B cell (primary cell): Measurements from ENCODE around the gene SFXN5. TPM values are rescaled to one million over a fixed set of nuclear protein-coding genes. Genes with fewer than 3 reads are reported as not detected.

Source experiments
- ATAC-seq: fragments of 200-7000 bp; cut with Tn5 transposase; one replicate; pipeline ENCODE4 v1.10.0; 2021; ENCODE audit warnings: low read depth, mild to moderate bottlenecking, moderate number of reproducible peaks, moderate library complexity
- CTCF ChIA-PET: fragments of 350-600 bp; sonication (Branson Sonifier 250); formaldehyde crosslinking; loops from one replicate; lab custom pipeline; 2021; ENCODE audit warnings: antibody characterized with exemption, inconsistent platforms; lab: Charles Lee
- POLR2A ChIA-PET: fragments of 350-600 bp; sonication (Branson Sonifier 250); formaldehyde crosslinking; loops from one replicate; lab custom pipeline; 2021; ENCODE audit warnings: antibody characterized with exemption; lab: Charles Lee
- DNase-seq: peaks from one replicate; pipeline ENCODE4 v3.0.0; 2013
- H2AFZ ChIP-seq: 2 replicates; pipeline ENCODE4 v1.6.1; 2012; ENCODE audit warnings: mild to moderate bottlenecking, low read depth, low read length; ENCODE audit not compliant: insufficient read depth, poor library complexity, severe bottlenecking
- H3K27ac ChIP-seq, 2 donors: 1 replicate in 1 of 2; 2 replicates in 1 of 2; pipeline ENCODE4 v1.5.1; 2012 to 2013; ENCODE audit warnings: low read length in 2 of 2, mild to moderate bottlenecking in 2 of 2, moderate library complexity in 1 of 2
- H3K27me3 ChIP-seq, 4 experiments: fragments of 200-600 bp in 1 of 4; sonication (generic) in 1 of 4; replicated peaks in 1 of 4; 1 replicate in 2 of 4; 2 replicates in 2 of 4; pipeline versions ENCODE4 v1.6.1 to v1.7.0; 2013 to 2016; ENCODE audit warnings: low read length in 3 of 4, mild to moderate bottlenecking in 2 of 4, mixed read lengths in 1 of 4, moderate library complexity in 1 of 4; ENCODE audit not compliant: insufficient read depth in 4 of 4, control insufficient read depth in 3 of 4; ENCODE audit errors: control extremely low read depth in 1 of 4
- H3K36me3 ChIP-seq, 2 experiments: replicated peaks in 1 of 2; 1 replicate in 1 of 2; 2 replicates in 1 of 2; pipeline versions ENCODE4 v1.6.1 to v1.7.1; 2013; ENCODE audit warnings: low read length in 1 of 2; ENCODE audit not compliant: insufficient read depth in 2 of 2, control insufficient read depth in 1 of 2; ENCODE audit errors: control extremely low read depth in 1 of 2, extremely low read depth in 1 of 2
- H3K4me1 ChIP-seq, 2 donors: fragments of 200-600 bp in 1 of 2; sonication (generic) in 1 of 2; 1 replicate in 1 of 2; 2 replicates in 1 of 2; pipeline versions ENCODE4 v1.5.1 to v1.6.1; 2013 to 2017; ENCODE audit warnings: low read length in 2 of 2; ENCODE audit not compliant: control insufficient read depth in 2 of 2, insufficient read depth in 2 of 2
- H3K4me2 ChIP-seq: replicated peaks from 2 replicates; pipeline ENCODE3; 2012; ENCODE audit warnings: mild to moderate bottlenecking, low read depth, low read length; ENCODE audit not compliant: poor library complexity, severe bottlenecking
- H3K4me3 ChIP-seq, 5 experiments: fragments of 200-600 bp in 1 of 5; sonication (generic) in 1 of 5; 1 replicate in 3 of 5; 2 replicates in 2 of 5; pipeline versions ENCODE4 v1.5.1 to v1.7.0; 2011 to 2016; ENCODE audit warnings: low read length in 4 of 5, mild to moderate bottlenecking in 4 of 5, low read depth in 2 of 5, control low read depth in 1 of 5, moderate library complexity in 1 of 5; ENCODE audit not compliant: insufficient read depth in 1 of 5; ENCODE audit errors: control extremely low read depth in 1 of 5, extremely low read depth in 1 of 5
- H3K79me2 ChIP-seq: fragments of 200-600 bp; sonication (generic); one replicate; pipeline ENCODE4 v1.6.0; 2016; ENCODE audit warnings: low read length; ENCODE audit not compliant: control insufficient read depth, insufficient read depth
- H3K9ac ChIP-seq: fragments of 200-600 bp; sonication (generic); 2 replicates; pipeline ENCODE4 v1.6.1; 2017; ENCODE audit warnings: mild to moderate bottlenecking, low read length, moderate library complexity
- H3K9me3 ChIP-seq, 3 donors: one replicate each; pipeline versions ENCODE4 v1.6.1 to v1.7.1; 2013; ENCODE audit warnings: low read length in 2 of 3; ENCODE audit not compliant: control insufficient read depth in 2 of 3, insufficient read depth in 1 of 3; ENCODE audit errors: control extremely low read depth in 1 of 3
- H4K20me1 ChIP-seq: 2 replicates; pipeline ENCODE4 v1.6.0; 2012; ENCODE audit warnings: mild to moderate bottlenecking, low read length; ENCODE audit not compliant: insufficient read depth, control insufficient read depth, poor library complexity, severe bottlenecking
- H3K27ac Mint-ChIP-seq: one replicate; pipeline ENCODE4 v1.8.0; 2021; ENCODE audit warnings: mixed read lengths
- H3K27me3 Mint-ChIP-seq: one replicate; pipeline ENCODE4 v1.8.0; 2021; ENCODE audit warnings: mixed read lengths
- H3K4me1 Mint-ChIP-seq: one replicate; pipeline ENCODE4 v1.8.0; 2021; ENCODE audit warnings: mixed read lengths
- H3K4me3 Mint-ChIP-seq: one replicate; pipeline ENCODE4 v1.8.0; 2021; ENCODE audit warnings: mixed read lengths
- H3K9me3 Mint-ChIP-seq: one replicate; pipeline ENCODE4 v1.8.0; 2022; ENCODE audit warnings: mixed read lengths; ENCODE audit not compliant: insufficient read depth
- EZH2 ChIP-seq: IDR thresholded peaks from 2 replicates; pipeline ENCODE4 v1.6.1; 2012; ENCODE audit warnings: borderline replicate concordance, low read depth, mild to moderate bottlenecking, moderate library complexity, low read length; ENCODE audit not compliant: insufficient read depth, poor library complexity, severe bottlenecking
- WGBS: methylation state at CpG from one replicate; pipeline ENCODE4 v1.1.5; 2013; ENCODE audit warnings: missing lambda C conversion rate; ENCODE audit not compliant: insufficient coverage; 5-methylcytosine and 5-hydroxymethylcytosine counted together
- intact Hi-C: fragments of 100-400 bp; cut with micrococcal nuclease; formaldehyde crosslinking; loops from one replicate; pipeline ENCODE4 v1.10.0; 2022
- polyA plus RNA-seq: library from polyadenylated mRNA; depleted of rRNA; stranded (reverse); fragments of >200 nt; gene quantifications from 2 replicates; pipeline ENCODE4 v1.2.3, GENCODE V29; 2012
- total RNA-seq, 2 donors: library from RNA; stranded (reverse); fragments of 120-200 nt in 1 of 2; gene quantifications; 1 replicate in 1 of 2; 2 replicates in 1 of 2; pipeline versions ENCODE4 v1.2.3 to v1.2.4, GENCODE V29; 2013 to 2022
- TF ChIP-seq, protein P1 (sequence below): fragments of 200-600 bp; IDR thresholded peaks from one replicate; pipeline ENCODE4 v1.8.0; 2022; ENCODE audit warnings: antibody characterized with exemption, mild to moderate bottlenecking

The SFXN5 gene
- total and polyA plus RNA-seq, 2 donors (not counting 1 experiment from before 2014, with no cell fraction given), result 8.0 to 16.9 TPM

DNA sequence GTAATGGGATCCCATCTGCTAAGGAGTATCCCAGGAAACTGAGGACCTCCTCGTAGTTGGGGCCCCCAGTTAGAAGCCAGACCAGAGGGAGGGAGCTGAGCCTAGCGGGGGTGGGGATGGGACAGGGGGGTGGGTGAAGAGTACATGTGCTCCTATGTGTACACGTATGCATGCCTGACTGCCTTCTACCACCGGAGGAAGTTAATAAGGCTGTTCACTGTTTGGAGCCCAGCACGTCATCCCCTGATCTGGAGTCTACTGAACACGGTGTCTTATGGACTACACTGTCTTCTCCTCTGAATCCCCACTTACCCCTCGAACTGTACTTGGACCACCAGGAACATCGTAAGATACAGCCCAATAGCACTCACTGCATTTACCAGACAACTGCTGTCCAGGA lies 68.5 kb downstream of the SFXN5 start:
- ATAC-seq (no peak), DNase-seq (no peak)
- ChIA-PET CTCF (interaction anchor here (1.0 kb wide), 1 partner anchor 10 kb away, joined by 3 read pairs; no protein-coding TSS in a partner anchor), POLR2A (no interaction called here)
- H3K4me1 Mint-ChIP-seq, result no peaks in the 10 kb centered on the region
- Histone ChIP-seq H3K9ac (no peak overlapping the region), H3K9me3 (no peaks in the 10 kb centered on the region), H3K79me2 (no peaks in the 10 kb centered on the region), H3K27ac (no peak overlapping the region), H4K20me1 (no peaks in the 10 kb centered on the region), H3K27me3 (no peaks in the 10 kb centered on the region), H3K36me3 (no peaks in the 10 kb centered on the region), H2AFZ (no peak overlapping the region), H3K4me1 (no peaks in the 10 kb centered on the region), H3K4me2 (no peak overlapping the region), H3K4me3 (no peak overlapping the region)
- no peaks in the 10 kb centered on the region for H3K27me3 Mint-ChIP-seq
- 87% methylated on average over 8 of the region's 8 CpGs for WGBS
- intact Hi-C loops, result no loop called here
- TF ChIP-seq, protein P1, sequence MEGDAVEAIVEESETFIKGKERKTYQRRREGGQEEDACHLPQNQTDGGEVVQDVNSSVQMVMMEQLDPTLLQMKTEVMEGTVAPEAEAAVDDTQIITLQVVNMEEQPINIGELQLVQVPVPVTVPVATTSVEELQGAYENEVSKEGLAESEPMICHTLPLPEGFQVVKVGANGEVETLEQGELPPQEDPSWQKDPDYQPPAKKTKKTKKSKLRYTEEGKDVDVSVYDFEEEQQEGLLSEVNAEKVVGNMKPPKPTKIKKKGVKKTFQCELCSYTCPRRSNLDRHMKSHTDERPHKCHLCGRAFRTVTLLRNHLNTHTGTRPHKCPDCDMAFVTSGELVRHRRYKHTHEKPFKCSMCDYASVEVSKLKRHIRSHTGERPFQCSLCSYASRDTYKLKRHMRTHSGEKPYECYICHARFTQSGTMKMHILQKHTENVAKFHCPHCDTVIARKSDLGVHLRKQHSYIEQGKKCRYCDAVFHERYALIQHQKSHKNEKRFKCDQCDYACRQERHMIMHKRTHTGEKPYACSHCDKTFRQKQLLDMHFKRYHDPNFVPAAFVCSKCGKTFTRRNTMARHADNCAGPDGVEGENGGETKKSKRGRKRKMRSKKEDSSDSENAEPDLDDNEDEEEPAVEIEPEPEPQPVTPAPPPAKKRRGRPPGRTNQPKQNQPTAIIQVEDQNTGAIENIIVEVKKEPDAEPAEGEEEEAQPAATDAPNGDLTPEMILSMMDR, result no peak
- no peak for TF ChIP-seq EZH2
- H3K4me3 Mint-ChIP-seq, result no peak overlapping the region
- no peaks in the 10 kb centered on the region for H3K9me3 Mint-ChIP-seq
- no peak overlapping the region for H3K27ac Mint-ChIP-seq

DNA sequence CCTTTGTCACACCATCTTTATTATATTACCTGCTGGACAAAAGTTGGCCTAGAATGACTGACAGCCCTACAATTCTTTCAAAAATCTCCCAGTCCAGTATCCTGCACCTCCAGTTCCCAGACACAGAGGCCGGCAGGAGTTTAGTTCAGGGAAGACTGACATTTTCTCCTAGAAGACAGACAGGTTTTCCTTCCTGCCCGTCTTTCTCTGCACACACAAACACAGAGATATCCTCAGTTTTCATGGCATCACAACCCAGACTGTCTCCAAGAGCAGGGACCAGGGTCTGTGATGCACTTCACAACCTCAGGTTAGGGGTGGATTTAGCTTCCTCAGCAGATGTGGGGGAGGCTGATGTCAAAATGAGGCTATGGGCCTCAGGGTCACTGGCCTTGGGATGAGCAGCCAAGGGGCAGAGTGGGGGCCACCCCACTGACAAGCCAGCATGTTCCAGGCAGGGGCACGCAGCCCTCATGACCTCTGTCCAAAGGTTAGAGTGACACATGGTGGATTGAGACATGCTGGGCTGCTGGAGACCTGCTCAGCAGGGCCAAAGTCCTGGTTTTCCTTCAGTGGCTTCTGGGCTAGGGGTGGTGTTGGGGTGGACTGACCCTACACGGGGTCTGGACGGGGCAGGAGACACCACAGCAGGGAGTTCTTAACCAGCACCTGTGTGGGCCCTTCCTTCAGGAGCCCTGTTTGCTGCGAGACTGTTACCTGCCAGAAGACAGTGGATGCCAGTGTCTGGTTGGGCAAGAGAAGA lies 70.5 kb downstream of the SFXN5 start:
- no peaks in the 10 kb centered on the region for H3K9me3 ChIP-seq
- H3K4me2 ChIP-seq, result no peak overlapping the region
- CTCF ChIA-PET, result interaction anchor here (1.2 to 2.4 kb wide), 2 partner anchors 12 to 176 kb away, joined by 3 to 9 read pairs; no protein-coding TSS in a partner anchor
- no peak overlapping the region for H3K4me3 ChIP-seq
- TF ChIP-seq EZH2, result no peak
- TF ChIP-seq, protein P1, result no peak
- H3K9ac ChIP-seq, result no peak overlapping the region
- no peaks in the 10 kb centered on the region for H4K20me1 ChIP-seq
- no peak overlapping the region for H2AFZ ChIP-seq
- WGBS, result 93% methylated on average over 5 of the region's 6 CpGs
- no peaks in the 10 kb centered on the region for H3K27me3 Mint-ChIP-seq
- no peak overlapping the region for H3K27ac Mint-ChIP-seq
- POLR2A ChIA-PET, result no interaction called here
- intact Hi-C loops, result no loop called here
- DNase-seq (no peak), ATAC-seq (no peak)
- no peak overlapping the region for H3K4me3 Mint-ChIP-seq
- H3K79me2 ChIP-seq, result no peaks in the 10 kb centered on the region
- H3K36me3 ChIP-seq, result no peaks in the 10 kb centered on the region
- no peaks in the 10 kb centered on the region for H3K9me3 Mint-ChIP-seq
- H3K4me1 Mint-ChIP-seq, result no peaks in the 10 kb centered on the region
- no peaks in the 10 kb centered on the region for H3K4me1 ChIP-seq
- no peak overlapping the region for H3K27ac ChIP-seq
- H3K27me3 ChIP-seq, result no peaks in the 10 kb centered on the region
